ENCODE results near the gene ERCC6L2. TPM values are rescaled to one million over a fixed set of nuclear protein-coding genes. Genes with fewer than 3 reads are reported as not detected.

ERCC6L2 gene
- total and polyA plus RNA-seq, 2 of the 4 experiments (the other 2 are of a cell fraction): 13.0 to 67.6 TPM

DNA sequence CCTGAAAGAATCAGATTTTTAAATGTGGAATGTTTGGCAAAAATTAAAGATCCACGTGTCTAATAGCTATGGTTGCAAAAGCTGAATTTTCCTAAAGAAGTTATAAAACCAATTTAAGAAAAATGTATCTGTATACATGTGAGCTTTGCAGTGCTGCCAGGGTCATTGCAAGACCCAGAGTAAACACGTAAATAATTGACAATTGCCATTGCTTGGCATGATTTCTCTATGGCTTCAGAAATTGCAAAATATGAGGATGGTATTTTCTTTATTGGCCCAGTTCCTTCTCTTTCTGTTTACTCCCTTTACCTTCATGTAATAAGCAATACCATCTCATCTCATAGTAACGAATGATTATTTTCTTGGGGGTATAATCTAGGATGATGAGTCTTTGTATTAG is 123.9 kb downstream of the ERCC6L2 start:
- H2AK5ac ChIP-seq (ENCODE audit: low read depth, low read length): no peak overlapping the region
- H2BK20ac ChIP-seq (ENCODE audit: low read depth, low read length): no peak overlapping the region
- POLR2A ChIA-PET (ENCODE audit: unreplicated experiment): no interaction called here
- DNase-seq: no peak
- no peaks in the 10 kb centered on the region for H3K9me3 ChIP-seq (ENCODE audit: control insufficient read depth, insufficient read depth, low read length)
- no peak overlapping the region for H4K8ac ChIP-seq (ENCODE audit: low read depth in 2 of 2, low read length in 2 of 2)
- H3K79me1 ChIP-seq (ENCODE audit: low read depth in 1 of 2, low read length in 2 of 2): no peaks in the 10 kb centered on the region
- no peak overlapping the region for H4K5ac ChIP-seq (ENCODE audit: low read depth, low read length)
- no peak overlapping the region for H3K27ac ChIP-seq (ENCODE audit: insufficient read depth, low read length)
- H3K4me2 ChIP-seq (ENCODE audit: low read depth, low read length): no peak overlapping the region
- H3K9ac ChIP-seq (ENCODE audit: low read depth, low read length): no peak overlapping the region
- no peak overlapping the region for H2AFZ ChIP-seq (replicated peaks; ENCODE audit: low read length, poor library complexity)
- no peak for TF ChIP-seq MXI1 (IDR thresholded peaks at IDR 0.05; ENCODE audit: borderline replicate concordance, low read depth, low read length)
- no peak for TF ChIP-seq BHLHE40 (IDR thresholded peaks at IDR 0.05; ENCODE audit: low read depth, low read length)
- no peak for TF ChIP-seq NFE2L2 (IDR thresholded peaks at IDR 0.05; ENCODE audit: low read depth, low read length)
- no peak for TF ChIP-seq MAFK (IDR thresholded peaks at IDR 0.05; ENCODE audit: low read depth, low read length)
- TF ChIP-seq, protein P1, sequence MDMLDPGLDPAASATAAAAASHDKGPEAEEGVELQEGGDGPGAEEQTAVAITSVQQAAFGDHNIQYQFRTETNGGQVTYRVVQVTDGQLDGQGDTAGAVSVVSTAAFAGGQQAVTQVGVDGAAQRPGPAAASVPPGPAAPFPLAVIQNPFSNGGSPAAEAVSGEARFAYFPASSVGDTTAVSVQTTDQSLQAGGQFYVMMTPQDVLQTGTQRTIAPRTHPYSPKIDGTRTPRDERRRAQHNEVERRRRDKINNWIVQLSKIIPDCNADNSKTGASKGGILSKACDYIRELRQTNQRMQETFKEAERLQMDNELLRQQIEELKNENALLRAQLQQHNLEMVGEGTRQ (IDR thresholded peaks at IDR 0.05; ENCODE audit: low read depth, low read length): no peak
- no peak for TF ChIP-seq MAZ (IDR thresholded peaks at IDR 0.05; ENCODE audit: borderline replicate concordance, low read depth, low read length)
- no peak for TF ChIP-seq CEBPB (IDR thresholded peaks at IDR 0.05; ENCODE audit: low read depth, low read length)
- no peak for TF ChIP-seq CHD1 (IDR thresholded peaks at IDR 0.05; ENCODE audit: low read depth, low read length)
- TF ChIP-seq, protein P2, sequence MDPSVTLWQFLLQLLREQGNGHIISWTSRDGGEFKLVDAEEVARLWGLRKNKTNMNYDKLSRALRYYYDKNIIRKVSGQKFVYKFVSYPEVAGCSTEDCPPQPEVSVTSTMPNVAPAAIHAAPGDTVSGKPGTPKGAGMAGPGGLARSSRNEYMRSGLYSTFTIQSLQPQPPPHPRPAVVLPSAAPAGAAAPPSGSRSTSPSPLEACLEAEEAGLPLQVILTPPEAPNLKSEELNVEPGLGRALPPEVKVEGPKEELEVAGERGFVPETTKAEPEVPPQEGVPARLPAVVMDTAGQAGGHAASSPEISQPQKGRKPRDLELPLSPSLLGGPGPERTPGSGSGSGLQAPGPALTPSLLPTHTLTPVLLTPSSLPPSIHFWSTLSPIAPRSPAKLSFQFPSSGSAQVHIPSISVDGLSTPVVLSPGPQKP (IDR thresholded peaks at IDR 0.05; ENCODE audit: borderline replicate concordance, low read depth, low read length): no peak
- no peak for TF ChIP-seq RFX5 (IDR thresholded peaks at IDR 0.05; ENCODE audit: low read depth, low read length)
- TF ChIP-seq SMC3 (IDR thresholded peaks at IDR 0.05; ENCODE audit: low read depth, low read length): no peak
- TF ChIP-seq POLR2A (IDR thresholded peaks at IDR 0.05; ENCODE audit: low read depth, low read length): no peak
- no peak overlapping the region for H2BK120ac ChIP-seq (ENCODE audit: low read depth, low read length)
- H3K36me3 ChIP-seq (ENCODE audit: control insufficient read depth, insufficient read depth, low read length): no peaks in the 10 kb centered on the region
- H2BK5ac ChIP-seq (ENCODE audit: low read depth, low read length, poor library complexity, severe bottlenecking): no peak overlapping the region
- H3K56ac ChIP-seq (ENCODE audit: extremely low read depth, insufficient read depth, low read length): no peak overlapping the region
- no peaks in the 10 kb centered on the region for H3K9me1 ChIP-seq (ENCODE audit: insufficient read depth, low read length)
- no peak for ATAC-seq (ENCODE audit: low read depth)
- H4K91ac ChIP-seq (ENCODE audit: insufficient read depth, low read depth, low read length): no peak overlapping the region
- no peak overlapping the region for H2BK15ac ChIP-seq (ENCODE audit: low read depth, low read length)
- H3K4ac ChIP-seq (ENCODE audit: low read depth, low read length): no peak overlapping the region
- H3K18ac ChIP-seq (ENCODE audit: low read depth, low read length): no peak overlapping the region
- H3K14ac ChIP-seq (replicated peaks; ENCODE audit: low read depth, low read length): no peak overlapping the region
- H3K4me3 ChIP-seq (ENCODE audit: insufficient read depth, low read depth, low read length): no peak overlapping the region
- intact Hi-C loops (cut with micrococcal nuclease) (no loop called here), dilution Hi-C loops (cut with HindIII; ENCODE audit: low sequenced_read_pairs, unreplicated experiment) (no loop called here), in situ Hi-C loops (cut with MboI; ENCODE audit: low sequenced_read_pairs) (no loop called here)
- CTCF ChIA-PET: no interaction called here
- no TSS peak for BruUV-seq (replicated peaks)
- 80% methylated on average over 1 of the region's 3 CpGs; no CpG with 5 or more reads in 1 of the 2 experiments for WGBS, 2 experiments (ENCODE audit: extremely low coverage in 2 of 2, insufficient read length in 1 of 2)
- H3K27me3 ChIP-seq (ENCODE audit: control insufficient read depth, insufficient read depth, low read length): no peaks in the 10 kb centered on the region
- no peaks in the 10 kb centered on the region for H4K20me1 ChIP-seq (ENCODE audit: insufficient read depth, low read length)
- no peak overlapping the region for H3K23ac ChIP-seq (ENCODE audit: low read depth, low read length)
- no peaks in the 10 kb centered on the region for H3K4me1 ChIP-seq (ENCODE audit: control insufficient read depth, insufficient read depth, low read length)
- H2AK9ac ChIP-seq (replicated peaks; ENCODE audit: low read depth, low read length, poor library complexity): no peak overlapping the region
